ENCODE data around the gene TM4SF18. TPM values are rescaled to one million over a fixed set of nuclear protein-coding genes. Genes with fewer than 3 reads are reported as not detected.

Gene TM4SF18
- total RNA-seq, 1 experiment from 2014 or later = not detected

- Mint-ChIP-seq H3K9me3 (ENCODE audit: unreplicated experiment) (no peaks in the 10 kb centered on the region), H3K36me3 (ENCODE audit: insufficient read depth, unreplicated experiment) (no peaks in the 10 kb centered on the region), H3K4me1 (ENCODE audit: insufficient read depth, unreplicated experiment) (no peaks in the 10 kb centered on the region), H3K4me3 (ENCODE audit: unreplicated experiment) (no peak overlapping the region), H3K27me3 (ENCODE audit: insufficient read depth, unreplicated experiment) (no peaks in the 10 kb centered on the region), H3K27ac (ENCODE audit: low read depth, unreplicated experiment) (no peak overlapping the region)
- DNase-seq (ENCODE audit: unreplicated experiment) = no peak
- intact Hi-C loops (cut with micrococcal nuclease) = no loop called here
- no TSS peak for BruUV-seq (replicated peaks)
- CTCF ChIA-PET = no interaction called here
- POLR2A ChIA-PET = no interaction called here
- no peak for TF ChIP-seq CTCF (IDR thresholded peaks at IDR 0.05; ENCODE audit: unreplicated experiment)
These were observed 11.8 kb downstream of the TM4SF18 start for GRCh38 chr3:149321640-149322039.

- intact Hi-C loops (cut with micrococcal nuclease) = no loop called here
- no TSS peak for BruUV-seq (replicated peaks)
- no peaks in the 10 kb centered on the region for H3K9me3 Mint-ChIP-seq (ENCODE audit: unreplicated experiment)
- H3K27ac Mint-ChIP-seq (ENCODE audit: low read depth, unreplicated experiment) = no peak overlapping the region
- H3K4me3 Mint-ChIP-seq (ENCODE audit: unreplicated experiment) = no peak overlapping the region
- DNase-seq (ENCODE audit: unreplicated experiment) = no peak
- no peaks in the 10 kb centered on the region for H3K36me3 Mint-ChIP-seq (ENCODE audit: insufficient read depth, unreplicated experiment)
- CTCF ChIA-PET = no interaction called here
- POLR2A ChIA-PET = no interaction called here
- no peaks in the 10 kb centered on the region for H3K27me3 Mint-ChIP-seq (ENCODE audit: insufficient read depth, unreplicated experiment)
- no peaks in the 10 kb centered on the region for H3K4me1 Mint-ChIP-seq (ENCODE audit: insufficient read depth, unreplicated experiment)
- no peak for TF ChIP-seq CTCF (IDR thresholded peaks at IDR 0.05; ENCODE audit: unreplicated experiment)
These were observed 12.3 kb downstream of the TM4SF18 start for GRCh38 chr3:149321136-149321535.

GRCh38 chr3:149319750-149320149, 13.7 kb downstream of the TM4SF18 start:
- TF ChIP-seq CTCF (IDR thresholded peaks at IDR 0.05; ENCODE audit: unreplicated experiment) = no peak
- Mint-ChIP-seq H3K27me3 (ENCODE audit: insufficient read depth, unreplicated experiment) (no peaks in the 10 kb centered on the region), H3K9me3 (ENCODE audit: unreplicated experiment) (no peaks in the 10 kb centered on the region), H3K36me3 (ENCODE audit: insufficient read depth, unreplicated experiment) (no peaks in the 10 kb centered on the region), H3K4me1 (ENCODE audit: insufficient read depth, unreplicated experiment) (no peaks in the 10 kb centered on the region), H3K4me3 (ENCODE audit: unreplicated experiment) (no peak overlapping the region), H3K27ac (ENCODE audit: low read depth, unreplicated experiment) (no peak overlapping the region)
- POLR2A ChIA-PET = interaction anchor here (0.9 kb wide), 1 partner anchor 9 kb away, joined by 4 read pairs; no protein-coding TSS in a partner anchor
- intact Hi-C loops (cut with micrococcal nuclease) = no loop called here
- CTCF ChIA-PET = no interaction called here
- BruUV-seq (replicated peaks) = no TSS peak
- no peak for DNase-seq (ENCODE audit: unreplicated experiment)

GRCh38 chr3:149317072-149317471, 16.4 kb downstream of the TM4SF18 start:
- Mint-ChIP-seq H3K4me3 (ENCODE audit: unreplicated experiment) (no peak overlapping the region), H3K9me3 (ENCODE audit: unreplicated experiment) (no peaks in the 10 kb centered on the region), H3K4me1 (ENCODE audit: insufficient read depth, unreplicated experiment) (no peaks in the 10 kb centered on the region), H3K27ac (ENCODE audit: low read depth, unreplicated experiment) (no peak overlapping the region), H3K27me3 (ENCODE audit: insufficient read depth, unreplicated experiment) (no peaks in the 10 kb centered on the region), H3K36me3 (ENCODE audit: insufficient read depth, unreplicated experiment) (no peaks in the 10 kb centered on the region)
- TF ChIP-seq CTCF (IDR thresholded peaks at IDR 0.05; ENCODE audit: unreplicated experiment) = no peak
- DNase-seq (ENCODE audit: unreplicated experiment) = no peak
- intact Hi-C loops (cut with micrococcal nuclease) = no loop called here
- CTCF ChIA-PET = interaction anchor here (1.5 kb wide), 1 partner anchor 36 kb away, joined by 4 read pairs; no protein-coding TSS in a partner anchor
- BruUV-seq (replicated peaks) = no TSS peak
- POLR2A ChIA-PET = no interaction called here

Measured in MCF 10A (cell line).